Measurements from ENCODE around the gene RFWD3.

Gene RFWD3

DNA sequence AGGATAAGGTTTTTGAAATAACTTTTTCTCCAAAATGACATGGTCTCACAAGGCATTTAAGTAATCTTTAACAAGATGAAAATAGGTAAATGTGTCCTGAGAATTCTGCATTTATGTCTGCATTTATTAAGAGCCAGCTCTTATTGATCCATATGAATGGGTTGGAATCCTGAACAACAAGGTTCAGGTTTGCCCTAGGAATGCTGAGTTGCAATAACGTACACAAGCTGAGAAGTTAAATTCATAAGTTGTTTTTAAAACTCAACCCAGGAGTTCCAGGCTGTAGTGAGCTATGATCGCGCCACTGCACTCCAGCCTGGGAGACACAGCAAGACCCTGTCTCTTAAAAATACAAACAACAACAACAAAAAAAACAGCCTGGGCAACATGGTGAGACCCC, 87.8 kb downstream of the RFWD3 start:
- DNase-seq (ENCODE audit: low read depth), result no peak

DNA sequence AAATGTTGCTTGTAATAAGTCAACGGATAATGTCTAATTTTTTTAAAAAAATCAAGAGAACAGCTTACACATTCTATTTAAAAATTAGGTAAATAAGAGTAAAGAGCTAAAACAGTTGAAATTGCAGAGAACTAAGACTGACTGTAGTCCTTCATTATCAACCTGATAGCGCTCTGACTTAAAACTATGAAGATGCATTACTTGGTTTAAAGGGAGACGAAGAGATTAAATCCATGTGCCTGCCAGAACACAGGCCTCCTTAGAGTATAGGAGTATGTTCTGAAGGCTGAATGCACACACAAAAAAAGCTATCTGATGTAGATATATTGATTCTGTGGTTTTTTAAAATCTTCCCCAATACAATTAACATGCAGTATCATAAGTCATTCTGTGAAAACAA, 88.2 kb downstream of the RFWD3 start:
- no peak for DNase-seq (ENCODE audit: low read depth)

DNA sequence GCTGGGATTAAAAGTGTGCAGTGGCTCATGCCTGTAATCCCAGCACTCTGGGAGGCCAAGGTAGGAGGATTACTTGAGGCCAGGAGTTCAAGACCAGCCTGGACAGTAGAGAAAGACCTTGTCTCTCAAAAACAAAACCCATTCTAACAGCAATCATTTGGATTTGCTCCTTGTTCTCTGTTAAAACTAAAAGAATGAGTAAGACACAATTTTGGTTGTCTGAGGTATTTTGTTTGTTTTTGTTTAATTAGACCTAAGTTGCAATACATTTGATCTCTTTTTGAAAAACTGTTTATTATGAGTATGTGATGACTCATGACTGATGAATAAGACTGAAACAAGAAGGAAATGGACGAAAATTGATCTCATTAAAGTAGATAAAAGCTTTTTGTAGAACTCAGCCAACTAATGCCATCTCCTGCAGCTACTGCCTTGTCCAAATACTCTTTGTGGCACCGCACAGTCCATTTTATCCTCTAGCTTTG, 88.8 kb downstream of the RFWD3 start:
- DNase-seq (ENCODE audit: low read depth), result no peak

DNA sequence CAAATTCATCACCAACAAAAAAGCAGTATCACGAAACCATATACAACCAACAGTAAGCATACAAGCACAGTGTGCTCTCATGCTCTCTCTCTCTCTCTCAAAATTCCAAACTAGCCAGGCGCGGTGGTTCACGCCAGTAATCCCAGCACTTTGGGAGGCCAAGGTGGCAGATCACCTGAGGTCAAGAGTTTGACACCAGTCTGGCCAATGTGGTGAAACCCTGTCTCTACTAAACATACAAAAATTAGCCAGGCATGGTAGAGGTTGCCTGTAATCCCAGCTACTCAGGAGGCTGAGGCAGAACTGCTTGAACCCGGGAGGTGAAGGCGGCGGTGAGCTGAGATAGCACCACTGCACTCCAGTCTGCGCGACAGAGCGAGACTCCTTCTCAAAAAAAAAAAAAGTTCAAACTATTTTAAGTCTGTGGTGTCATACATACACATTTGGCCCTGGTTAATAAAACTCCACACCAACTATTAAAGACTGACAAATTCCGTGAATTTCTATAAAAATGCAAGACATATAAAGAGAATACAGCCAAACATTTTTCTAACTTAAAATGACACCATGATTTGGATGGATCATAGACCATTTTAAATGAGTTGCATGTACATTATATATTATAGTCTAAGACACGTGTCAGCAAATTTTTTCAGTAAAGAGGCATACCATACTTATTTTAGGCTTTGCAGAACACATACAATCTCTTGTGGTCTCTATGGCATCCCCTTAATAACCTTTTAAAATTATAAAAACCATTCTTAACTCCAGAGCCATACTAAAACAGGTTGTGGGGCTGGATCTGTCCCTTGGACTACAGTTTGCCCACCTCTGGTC, 90.7 kb downstream of the RFWD3 start:
- DNase-seq (ENCODE audit: low read depth), result no peak

DNA sequence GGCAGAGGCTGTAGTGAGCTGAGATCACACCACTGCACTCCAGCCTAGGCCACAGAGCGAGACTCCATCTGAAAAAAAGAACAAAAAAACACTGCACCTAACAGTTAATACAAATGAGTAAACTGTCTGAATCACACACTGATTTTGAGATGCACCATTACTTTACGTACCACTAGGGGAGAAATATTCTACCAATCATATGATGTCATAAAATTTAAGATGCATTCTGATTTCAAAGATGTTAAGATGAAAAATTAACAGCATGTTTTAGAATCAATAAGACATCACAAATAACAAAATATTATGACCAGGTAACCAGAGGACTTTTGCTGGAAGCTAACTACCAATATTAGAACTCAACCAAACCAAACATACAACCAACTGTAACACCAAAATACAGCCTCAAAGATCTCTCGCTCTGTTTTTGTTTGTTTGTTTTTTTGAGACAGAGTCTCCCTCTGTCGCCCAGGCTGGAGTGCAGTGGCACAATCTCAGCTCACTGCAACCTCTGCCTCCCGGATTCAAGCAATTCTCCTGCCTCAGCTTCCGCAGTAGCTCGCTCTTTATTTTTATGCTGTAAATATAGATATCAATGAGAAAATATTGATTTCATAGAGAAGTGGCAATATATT, 91.4 kb downstream of the RFWD3 start:
- DNase-seq (ENCODE audit: low read depth), result no peak

DNA sequence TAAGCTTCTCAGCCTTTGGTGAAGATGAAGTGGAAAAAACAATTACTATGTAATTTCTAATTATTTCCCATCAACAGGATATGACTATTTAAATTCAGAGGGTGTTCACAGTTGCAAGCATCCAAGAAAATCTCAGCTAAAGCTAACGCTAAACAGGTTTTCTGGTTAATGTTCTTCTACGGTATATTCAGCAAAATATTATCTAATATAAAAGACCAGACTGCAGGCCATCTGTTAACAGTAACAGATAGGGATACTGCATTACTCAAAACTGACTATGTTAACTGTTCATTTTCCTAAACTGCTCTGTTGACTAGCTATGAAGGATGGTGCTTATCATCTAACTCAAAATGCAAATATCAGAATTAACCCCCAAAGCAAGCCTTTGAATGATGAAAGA, 92.5 kb downstream of the RFWD3 start:
- DNase-seq (ENCODE audit: low read depth), result no peak

DNA sequence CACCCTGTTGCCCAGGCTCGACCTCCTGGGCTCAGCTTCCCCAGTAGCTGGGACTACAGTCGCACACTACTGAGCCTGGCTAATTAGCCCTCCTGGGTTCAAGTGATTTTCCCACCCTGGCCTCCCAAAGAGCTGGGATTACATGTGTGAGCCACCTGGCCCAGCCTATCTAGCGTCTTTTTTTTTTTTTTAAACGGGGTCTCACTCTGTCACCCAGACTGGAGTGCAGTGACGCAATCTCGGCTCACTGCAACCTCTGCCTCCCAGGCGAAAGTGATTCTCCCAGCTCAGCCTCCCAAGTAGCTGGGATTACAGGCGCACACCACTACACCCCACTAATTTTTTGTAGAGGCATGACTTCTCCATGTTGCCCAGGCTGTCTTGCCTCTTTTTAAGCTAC, 93.1 kb downstream of the RFWD3 start:
- DNase-seq (ENCODE audit: low read depth), result no peak
